ENCODE data around the gene IGFBP4. TPM values are rescaled to one million over a fixed set of nuclear protein-coding genes. Genes with fewer than 3 reads are reported as not detected.

The IGFBP4 gene
- total RNA-seq, 1 experiment from 2014 or later, result 6.5 TPM

GRCh38 chr17:40448639-40449261 lies 5.5 kb downstream of the IGFBP4 start:
- POLR2A ChIA-PET, result interaction anchor here (1.2 to 6.7 kb wide), 2 partner anchors 11 to 22 kb away, joined by 3 to 40 read pairs; no protein-coding TSS in a partner anchor
- TF ChIP-seq CTCF (IDR thresholded peaks at IDR 0.05; ENCODE audit: unreplicated experiment), result no peak
- H3K9me3 Mint-ChIP-seq (ENCODE audit: unreplicated experiment), result no peaks in the 10 kb centered on the region
- no peak overlapping the region for H3K27ac Mint-ChIP-seq (ENCODE audit: low read depth, unreplicated experiment)
- no peak overlapping the region for H3K4me3 Mint-ChIP-seq (ENCODE audit: unreplicated experiment)
- no peak for DNase-seq (ENCODE audit: unreplicated experiment)
- H3K4me1 Mint-ChIP-seq (ENCODE audit: insufficient read depth, unreplicated experiment), result peaks cover 36% of the 10 kb centered on the region
- peaks cover 32% of the 10 kb centered on the region for H3K27me3 Mint-ChIP-seq (ENCODE audit: insufficient read depth, unreplicated experiment)
- BruUV-seq (replicated peaks), result no TSS peak
- intact Hi-C loops (cut with micrococcal nuclease), result no loop called here
- CTCF ChIA-PET, result interaction anchor here (0.7 to 2.4 kb wide), 8 partner anchors 8 to 332 kb away, joined by 3 to 21 read pairs (median 4); no protein-coding TSS in a partner anchor
- no peaks in the 10 kb centered on the region for H3K36me3 Mint-ChIP-seq (ENCODE audit: insufficient read depth, unreplicated experiment)

- ChIA-PET CTCF (interaction anchor here (0.5 to 2.4 kb wide), 15 partner anchors 9 to 890 kb away, joined by 3 to 21 read pairs (median 4); no protein-coding TSS in a partner anchor), POLR2A (interaction anchor here (0.6 to 6.7 kb wide), 4 partner anchors 21 to 100 kb away, joined by 3 to 40 read pairs (median 4); no protein-coding TSS in a partner anchor)
- peak; percentile 65 for DNase-seq (ENCODE audit: unreplicated experiment)
- no TSS peak for BruUV-seq (replicated peaks)
- H3K9me3 Mint-ChIP-seq (ENCODE audit: unreplicated experiment), result no peaks in the 10 kb centered on the region
- H3K4me3 Mint-ChIP-seq (ENCODE audit: unreplicated experiment), result no peak overlapping the region
- intact Hi-C loops (cut with micrococcal nuclease), result no loop called here
- no peak overlapping the region for H3K27ac Mint-ChIP-seq (ENCODE audit: low read depth, unreplicated experiment)
- H3K36me3 Mint-ChIP-seq (ENCODE audit: insufficient read depth, unreplicated experiment), result no peaks in the 10 kb centered on the region
- H3K4me1 Mint-ChIP-seq (ENCODE audit: insufficient read depth, unreplicated experiment), result peaks cover 29% of the 10 kb centered on the region
- H3K27me3 Mint-ChIP-seq (ENCODE audit: insufficient read depth, unreplicated experiment), result peaks cover 21% of the 10 kb centered on the region
- TF ChIP-seq CTCF (IDR thresholded peaks at IDR 0.05; ENCODE audit: unreplicated experiment), result peak; percentile 40
Measured at GRCh38 chr17:40450175-40450574, 6.9 kb downstream of the IGFBP4 start.

GRCh38 chr17:40451420-40451819 lies 8.2 kb downstream of the IGFBP4 start:
- H3K4me1 Mint-ChIP-seq (ENCODE audit: insufficient read depth, unreplicated experiment), result peaks cover 27% of the 10 kb centered on the region
- H3K27me3 Mint-ChIP-seq (ENCODE audit: insufficient read depth, unreplicated experiment), result peaks cover 29% of the 10 kb centered on the region
- peak overlapping the region; percentile 31 for H3K27ac Mint-ChIP-seq (ENCODE audit: low read depth, unreplicated experiment)
- ChIA-PET CTCF (interaction anchor here (0.6 to 1.1 kb wide), 4 partner anchors 9 to 97 kb away, joined by 3 to 9 read pairs (median 3); no protein-coding TSS in a partner anchor), POLR2A (interaction anchor here (0.7 to 6.7 kb wide), 4 partner anchors 10 to 168 kb away, joined by 3 to 40 read pairs (median 4); no protein-coding TSS in a partner anchor)
- no peak overlapping the region for H3K4me3 Mint-ChIP-seq (ENCODE audit: unreplicated experiment)
- no TSS peak for BruUV-seq (replicated peaks)
- no peak for DNase-seq (ENCODE audit: unreplicated experiment)
- intact Hi-C loops (cut with micrococcal nuclease), result no loop called here
- no peaks in the 10 kb centered on the region for H3K9me3 Mint-ChIP-seq (ENCODE audit: unreplicated experiment)
- H3K36me3 Mint-ChIP-seq (ENCODE audit: insufficient read depth, unreplicated experiment), result no peaks in the 10 kb centered on the region
- no peak for TF ChIP-seq CTCF (IDR thresholded peaks at IDR 0.05; ENCODE audit: unreplicated experiment)

GRCh38 chr17:40452216-40452787 lies 9.1 kb downstream of the IGFBP4 start:
- no peak for TF ChIP-seq CTCF (IDR thresholded peaks at IDR 0.05; ENCODE audit: unreplicated experiment)
- Mint-ChIP-seq H3K36me3 (ENCODE audit: insufficient read depth, unreplicated experiment) (no peaks in the 10 kb centered on the region), H3K4me1 (ENCODE audit: insufficient read depth, unreplicated experiment) (peaks cover 27% of the 10 kb centered on the region), H3K4me3 (ENCODE audit: unreplicated experiment) (no peak overlapping the region), H3K27ac (ENCODE audit: low read depth, unreplicated experiment) (no peak overlapping the region), H3K9me3 (ENCODE audit: unreplicated experiment) (no peaks in the 10 kb centered on the region), H3K27me3 (ENCODE audit: insufficient read depth, unreplicated experiment) (peaks cover 26% of the 10 kb centered on the region)
- intact Hi-C loops (cut with micrococcal nuclease), result no loop called here
- ChIA-PET POLR2A (interaction anchor here (0.6 to 6.7 kb wide), 5 partner anchors 13 to 404 kb away, joined by 3 to 40 read pairs (median 3); no protein-coding TSS in a partner anchor), CTCF (interaction anchor here (0.6 to 1.1 kb wide), 5 partner anchors 10 to 768 kb away, joined by 3 to 5 read pairs (median 3); no protein-coding TSS in a partner anchor)
- no peak for DNase-seq (ENCODE audit: unreplicated experiment)
- no TSS peak for BruUV-seq (replicated peaks)

Measured in MCF 10A (cell line).